Activated CD8-positive, alpha-beta T cell treated with anti-CD3 and anti-CD28 coated beads for 36 hours (primary cell): ENCODE measurements around the gene SYNCRIP. TPM values are rescaled to one million over a fixed set of nuclear protein-coding genes. Genes with fewer than 3 reads are reported as not detected.
"Not testable (repeated sequence)": the region's sequence is repeated elsewhere in the genome, so short reads cannot be mapped to it uniquely, and the experiment has no call there.

Source experiments
- ATAC-seq: fragments of 200-7000 bp; cut with Tn5 transposase; one replicate; pipeline ENCODE4 v1.10.0; 2021; ENCODE audit warnings: mild to moderate bottlenecking, moderate library complexity
- CTCF ChIA-PET: fragments of 350-600 bp; sonication (Branson Sonifier 250); formaldehyde crosslinking; loops from one replicate; lab custom pipeline; 2021; ENCODE audit warnings: antibody characterized with exemption; lab: Charles Lee
- POLR2A ChIA-PET: fragments of 350-600 bp; sonication (Branson Sonifier 250); formaldehyde crosslinking; loops from one replicate; lab custom pipeline; 2021; ENCODE audit warnings: antibody characterized with exemption; lab: Charles Lee
- DNase-seq: peaks from one replicate; pipeline ENCODE4 v3.0.0-alpha.2; 2020
- H3K27ac Mint-ChIP-seq: one replicate; pipeline ENCODE4 v1.8.0; 2021; ENCODE audit warnings: mild to moderate bottlenecking, mixed read lengths
- H3K27me3 Mint-ChIP-seq: one replicate; pipeline ENCODE4 v1.8.0; 2021; ENCODE audit warnings: mixed read lengths
- H3K36me3 Mint-ChIP-seq: one replicate; pipeline ENCODE4 v1.8.0; 2021; ENCODE audit warnings: low read depth, mixed read lengths
- H3K4me1 Mint-ChIP-seq: one replicate; pipeline ENCODE4 v1.8.0; 2021; ENCODE audit warnings: low read depth, mixed read lengths
- H3K4me3 Mint-ChIP-seq: one replicate; pipeline ENCODE4 v1.8.0; 2021; ENCODE audit warnings: mild to moderate bottlenecking, moderate library complexity, mixed read lengths
- H3K9me3 Mint-ChIP-seq: one replicate; pipeline ENCODE4 v1.8.0; 2021; ENCODE audit warnings: mixed read lengths
- intact Hi-C: fragments of 100-400 bp; cut with micrococcal nuclease; formaldehyde crosslinking; loops from one replicate; pipeline ENCODE4 v1.10.0; 2022
- total RNA-seq, 2 experiments: library from RNA; stranded (reverse); gene quantifications; one replicate each; pipeline ENCODE4 v1.2.3, GENCODE V29; 2021
- TF ChIP-seq, protein P1 (sequence below): fragments of 200-600 bp; IDR thresholded peaks from one replicate; pipeline ENCODE4 v1.8.0; 2022; ENCODE audit warnings: antibody characterized with exemption, mild to moderate bottlenecking

Gene SYNCRIP
- total RNA-seq, 2 experiments from 2014 or later = 167 to 179 TPM

DNA sequence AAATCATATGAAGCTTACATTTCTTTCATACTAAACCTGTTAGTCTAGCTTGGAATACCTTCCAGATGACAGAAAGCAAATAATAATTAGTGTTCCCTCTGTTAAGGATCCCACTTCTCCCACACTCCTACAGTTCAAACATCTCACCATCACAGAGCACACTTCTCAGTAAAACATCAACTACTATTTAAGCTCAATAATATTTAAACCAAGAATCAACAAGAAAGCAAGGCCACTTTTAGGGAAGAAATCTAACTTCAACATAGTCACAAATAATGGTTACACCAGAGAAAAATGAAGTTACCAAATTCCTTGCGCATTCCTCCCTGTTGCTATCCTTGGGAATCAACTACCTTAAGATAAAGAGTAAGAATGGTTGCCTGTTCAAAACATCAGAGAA is 50.7 kb downstream of the SYNCRIP start:
- Mint-ChIP-seq H3K4me1 (peaks cover 44% of the 10 kb centered on the region), H3K27ac (peak overlapping the region; percentile 97), H3K27me3 (no peaks in the 10 kb centered on the region), H3K4me3 (peak overlapping the region; percentile 99), H3K36me3 (peaks cover 30% of the 10 kb centered on the region), H3K9me3 (peaks cover 2% of the 10 kb centered on the region)
- TF ChIP-seq, protein P1, sequence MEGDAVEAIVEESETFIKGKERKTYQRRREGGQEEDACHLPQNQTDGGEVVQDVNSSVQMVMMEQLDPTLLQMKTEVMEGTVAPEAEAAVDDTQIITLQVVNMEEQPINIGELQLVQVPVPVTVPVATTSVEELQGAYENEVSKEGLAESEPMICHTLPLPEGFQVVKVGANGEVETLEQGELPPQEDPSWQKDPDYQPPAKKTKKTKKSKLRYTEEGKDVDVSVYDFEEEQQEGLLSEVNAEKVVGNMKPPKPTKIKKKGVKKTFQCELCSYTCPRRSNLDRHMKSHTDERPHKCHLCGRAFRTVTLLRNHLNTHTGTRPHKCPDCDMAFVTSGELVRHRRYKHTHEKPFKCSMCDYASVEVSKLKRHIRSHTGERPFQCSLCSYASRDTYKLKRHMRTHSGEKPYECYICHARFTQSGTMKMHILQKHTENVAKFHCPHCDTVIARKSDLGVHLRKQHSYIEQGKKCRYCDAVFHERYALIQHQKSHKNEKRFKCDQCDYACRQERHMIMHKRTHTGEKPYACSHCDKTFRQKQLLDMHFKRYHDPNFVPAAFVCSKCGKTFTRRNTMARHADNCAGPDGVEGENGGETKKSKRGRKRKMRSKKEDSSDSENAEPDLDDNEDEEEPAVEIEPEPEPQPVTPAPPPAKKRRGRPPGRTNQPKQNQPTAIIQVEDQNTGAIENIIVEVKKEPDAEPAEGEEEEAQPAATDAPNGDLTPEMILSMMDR = no peak
- no peak for DNase-seq
- intact Hi-C loops = loop anchor here (10.0 kb wide), 1 partner anchor 137 kb away; the partner anchor contains the start of gene NT5E
- ATAC-seq = no peak
- ChIA-PET CTCF (interaction anchor here (0.9 kb wide), 1 partner anchor 87 kb away, joined by 3 read pairs; no protein-coding TSS in a partner anchor), POLR2A (interaction anchor here (0.8 to 6.2 kb wide), 5 partner anchors 48 to 87 kb away, joined by 4 to 55 read pairs (median 20); partner anchors contain the start of gene SYNCRIP)

DNA sequence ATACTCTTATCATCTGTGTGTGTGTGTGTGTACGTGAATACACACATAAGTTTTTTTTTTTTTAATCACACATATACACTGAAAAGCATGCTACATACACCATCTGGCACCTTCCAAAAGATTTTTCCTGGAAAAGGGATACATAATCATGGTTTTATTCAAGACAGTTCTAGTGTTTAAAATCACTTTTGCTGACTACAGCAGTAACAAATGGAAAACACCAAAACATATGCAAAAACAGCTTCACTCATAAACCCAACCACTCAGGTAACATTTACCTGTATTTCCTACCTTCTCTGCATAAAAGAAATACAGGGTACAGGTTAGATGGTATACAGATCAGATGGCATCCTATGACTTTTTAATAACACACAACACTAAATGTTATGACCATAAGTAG is 51.5 kb downstream of the SYNCRIP start:
- DNase-seq = no peak
- peaks cover 31% of the 10 kb centered on the region for H3K36me3 Mint-ChIP-seq
- POLR2A ChIA-PET = interaction anchor here (3.6 to 6.2 kb wide), 2 partner anchors 52 to 87 kb away, joined by 27 to 55 read pairs; partner anchors contain the start of gene SYNCRIP
- H3K4me3 Mint-ChIP-seq = peak overlapping the region; percentile 18
- peaks cover 46% of the 10 kb centered on the region for H3K4me1 Mint-ChIP-seq
- CTCF ChIA-PET = interaction anchor here (0.9 to 2.4 kb wide), 2 partner anchors 22 to 108 kb away, joined by 3 to 11 read pairs; no protein-coding TSS in a partner anchor
- ATAC-seq = no peak
- H3K27ac Mint-ChIP-seq = no peak overlapping the region
- peaks cover 2% of the 10 kb centered on the region for H3K9me3 Mint-ChIP-seq
- H3K27me3 Mint-ChIP-seq = no peaks in the 10 kb centered on the region
- intact Hi-C loops = loop anchor here (10.0 kb wide), 1 partner anchor 136 kb away; the partner anchor contains the start of gene NT5E
- TF ChIP-seq, protein P1 = no peak

DNA sequence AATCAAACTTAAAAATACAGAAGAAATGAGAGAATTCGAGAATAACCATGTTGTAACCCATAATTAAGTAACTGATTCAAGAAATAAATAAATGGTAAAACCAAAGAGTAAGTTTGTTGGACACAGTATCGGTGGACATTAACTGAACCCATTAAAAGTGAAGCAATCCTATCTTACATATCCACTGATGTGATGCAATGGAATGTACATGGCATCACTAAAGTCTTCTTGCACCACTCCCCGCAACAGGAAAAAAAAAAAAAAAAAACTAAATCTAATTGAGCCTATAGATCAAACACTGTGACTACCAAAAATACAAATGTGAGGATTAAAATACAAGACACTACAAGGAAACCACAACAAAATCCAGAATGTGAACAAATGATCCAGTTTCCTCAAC is 56.9 kb downstream of the SYNCRIP start:
- H3K9me3 Mint-ChIP-seq = peaks cover 31% of the 10 kb centered on the region
- H3K4me3 Mint-ChIP-seq = no peak overlapping the region
- ChIA-PET POLR2A (no interaction called here), CTCF (no interaction called here)
- H3K4me1 Mint-ChIP-seq = peaks cover 42% of the 10 kb centered on the region
- H3K27me3 Mint-ChIP-seq = no peaks in the 10 kb centered on the region
- peaks cover 66% of the 10 kb centered on the region for H3K36me3 Mint-ChIP-seq
- TF ChIP-seq, protein P1 = no peak
- no peak for ATAC-seq
- DNase-seq = no peak
- intact Hi-C loops = no loop called here
- no peak overlapping the region for H3K27ac Mint-ChIP-seq

DNA sequence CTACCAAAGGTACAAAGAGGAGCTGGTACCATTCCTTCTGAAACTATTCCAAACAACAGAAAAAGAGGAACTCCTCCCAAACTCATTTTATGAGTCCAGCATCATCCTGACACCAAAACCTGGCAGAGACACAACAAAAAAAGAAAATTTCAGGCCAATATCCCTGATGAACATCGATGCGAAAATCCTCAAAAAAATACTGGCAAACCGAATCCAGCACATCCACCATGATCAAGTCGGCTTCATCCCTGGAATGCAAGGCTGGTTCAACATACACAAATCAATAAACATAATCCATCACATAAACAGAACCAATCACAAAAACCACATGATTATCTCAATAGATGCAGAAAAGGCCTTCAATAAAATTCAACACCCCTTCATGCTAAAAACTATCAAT is 59.9 kb downstream of the SYNCRIP start:
- Mint-ChIP-seq H3K9me3 (peaks cover 31% of the 10 kb centered on the region), H3K4me1 (peaks cover 44% of the 10 kb centered on the region), H3K36me3 (peaks cover 50% of the 10 kb centered on the region)
- H3K27me3 Mint-ChIP-seq, POLR2A ChIA-PET, CTCF ChIA-PET, H3K4me3 Mint-ChIP-seq, intact Hi-C loops, DNase-seq, H3K27ac Mint-ChIP-seq, ATAC-seq: not testable (repeated sequence)

DNA sequence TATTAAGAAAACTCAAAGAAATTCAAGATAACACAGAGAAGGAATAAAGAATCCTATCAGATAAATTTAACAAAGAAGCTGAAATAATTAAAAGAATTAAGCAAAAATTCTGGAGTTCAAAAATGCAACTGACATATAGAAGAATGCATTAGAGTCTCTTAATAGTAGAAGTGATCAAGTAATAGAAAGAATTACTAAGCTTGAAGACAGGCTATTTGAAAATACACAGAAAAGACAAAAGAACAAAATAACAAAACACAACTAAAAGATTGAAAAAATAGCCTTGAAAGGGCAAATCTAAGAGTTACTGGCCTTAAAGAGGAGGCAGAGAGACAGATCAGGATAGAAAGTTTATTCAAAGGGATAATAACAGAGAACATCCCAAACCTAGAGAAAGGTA is 61.1 kb downstream of the SYNCRIP start:
- H3K9me3 Mint-ChIP-seq = peaks cover 31% of the 10 kb centered on the region
- ATAC-seq (no peak), DNase-seq (no peak)
- no peaks in the 10 kb centered on the region for H3K27me3 Mint-ChIP-seq
- POLR2A ChIA-PET = no interaction called here
- H3K36me3 Mint-ChIP-seq = peaks cover 47% of the 10 kb centered on the region
- no peak overlapping the region for H3K4me3 Mint-ChIP-seq
- TF ChIP-seq, protein P1 = no peak
- H3K4me1 Mint-ChIP-seq = peaks cover 41% of the 10 kb centered on the region
- no peak overlapping the region for H3K27ac Mint-ChIP-seq
- CTCF ChIA-PET = interaction anchor here (1.5 kb wide), 1 partner anchor 9 kb away, joined by 4 read pairs; no protein-coding TSS in a partner anchor
- intact Hi-C loops = no loop called here
